SK-N-SH (cell line): ENCODE measurements around the gene ZNF202. TPM values are rescaled to one million over a fixed set of nuclear protein-coding genes. Genes with fewer than 3 reads are reported as not detected.

Experiments used
- CTCF ChIA-PET: fragments of 300-600, 350-600 bp; formaldehyde crosslinking; extraction: SDS; loops from one replicate; lab custom pipeline; 2021; lab: Yijun Ruan, JAX
- POLR2A ChIA-PET: fragments of 350-600 bp; sonication (Branson Sonifier 250); formaldehyde crosslinking; extraction: SDS; loops from one replicate; lab custom pipeline; 2020; ENCODE audit warnings: antibody characterized with exemption, inconsistent platforms; lab: Yijun Ruan, JAX
- DNase-seq: peaks from one replicate; pipeline ENCODE4 v3.0.0; 2012
- H2AFZ ChIP-seq: fragments of 200-600 bp; sonication (generic); 2 replicates; pipeline ENCODE4 v1.8.1; 2016; ENCODE audit warnings: antibody characterized with exemption, mild to moderate bottlenecking, low read depth
- H3F3A ChIP-seq: fragments of 200-600 bp; sonication (generic); replicated peaks from 2 replicates; pipeline ENCODE3; 2016; ENCODE audit warnings: antibody characterized with exemption, mild to moderate bottlenecking; ENCODE audit not compliant: insufficient read depth
- H3K27ac ChIP-seq, 2 experiments: fragments of 200-500 bp in 1 of 2; fragments of 200-600 bp in 1 of 2; sonication (Bioruptor generic) in 1 of 2; sonication (generic), shearing (Covaris generic) in 1 of 2; 2 replicates each; pipeline versions ENCODE4 v1.5.1 to v1.6.1; 2014 to 2016; ENCODE audit warnings: low read depth in 2 of 2, inconsistent platforms in 1 of 2, low read length in 1 of 2, mild to moderate bottlenecking in 1 of 2, mixed read lengths in 1 of 2
- H3K27me3 ChIP-seq: fragments of 200-600 bp; sonication (generic), shearing (Covaris generic); 2 replicates; pipeline ENCODE4 v1.6.1; 2016; ENCODE audit warnings: mixed run types; ENCODE audit not compliant: insufficient read depth
- H3K36me3 ChIP-seq, 2 experiments: fragments of 200-500 bp in 1 of 2; fragments of 200-600 bp in 1 of 2; sonication (Bioruptor generic) in 1 of 2; sonication (generic) in 1 of 2; replicated peaks in 1 of 2; 2 replicates each; pipeline versions ENCODE3 to v1.5.1; 2014 to 2016; ENCODE audit warnings: low read length in 1 of 2, mild to moderate bottlenecking in 1 of 2; ENCODE audit not compliant: insufficient read depth in 2 of 2, control insufficient read depth in 1 of 2
- H3K4me1 ChIP-seq, 2 experiments: fragments of 200-500 bp in 1 of 2; fragments of 200-600 bp in 1 of 2; sonication (Bioruptor generic) in 1 of 2; sonication (generic), shearing (Covaris generic) in 1 of 2; 2 replicates each; pipeline versions ENCODE4 v1.5.1 to v1.6.1; 2014 to 2016; ENCODE audit warnings: low read depth in 1 of 2, low read length in 1 of 2, mixed run types in 1 of 2; ENCODE audit not compliant: insufficient read depth in 2 of 2, control insufficient read depth in 1 of 2
- H3K4me2 ChIP-seq: fragments of 200-600 bp; sonication (generic), shearing (Covaris generic); 2 replicates; pipeline ENCODE4 v1.6.1; 2017; ENCODE audit warnings: mixed run types
- H3K4me3 ChIP-seq, 2 experiments: fragments of 200-500 bp in 1 of 2; fragments of 200-600 bp in 1 of 2; sonication (Bioruptor generic) in 1 of 2; sonication (generic), shearing (Covaris generic) in 1 of 2; 2 replicates each; pipeline versions ENCODE4 v1.5.1 to v1.8.1; 2014 to 2016; ENCODE audit warnings: low read depth in 2 of 2, inconsistent platforms in 1 of 2, low read length in 1 of 2, mild to moderate bottlenecking in 1 of 2, mixed read lengths in 1 of 2, moderate library complexity in 1 of 2
- H3K79me2 ChIP-seq: fragments of 200-600 bp; sonication (generic); 2 replicates; pipeline ENCODE4 v1.8.1; 2017; ENCODE audit warnings: mild to moderate bottlenecking; ENCODE audit not compliant: insufficient read depth
- H3K9ac ChIP-seq: fragments of 200-600 bp; sonication (generic); 2 replicates; pipeline ENCODE4 v1.6.1; 2017; ENCODE audit warnings: mixed run types
- H3K9me2 ChIP-seq: fragments of 200-600 bp; sonication (generic); 2 replicates; pipeline ENCODE4 v1.6.1; 2017; ENCODE audit warnings: mixed run types
- H3K9me3 ChIP-seq: fragments of 200-600 bp; sonication (generic); 2 replicates; pipeline ENCODE4 v1.6.1; 2017; ENCODE audit warnings: mixed run types, mild to moderate bottlenecking, moderate library complexity
- H4K20me1 ChIP-seq: fragments of 200-600 bp; sonication (generic); 2 replicates; pipeline ENCODE4 v1.6.1; 2017; ENCODE audit warnings: mild to moderate bottlenecking, mixed run types; ENCODE audit not compliant: insufficient read depth
- CHD2 ChIP-seq: fragments of 150-350 bp; IDR thresholded peaks from 2 replicates; pipeline ENCODE4 v1.6.1; 2018; ENCODE audit warnings: low read length; ENCODE audit not compliant: partially characterized antibody
- EP300 ChIP-seq, 2 experiments: IDR thresholded peaks; 2 replicates each; pipeline versions ENCODE4 v1.4.0 to v1.6.1; 2012; ENCODE audit warnings: borderline replicate concordance in 1 of 2, low read depth in 1 of 2, low read length in 1 of 2
- EZH2phosphoT487 ChIP-seq: fragments of 200-600 bp; sonication (generic); IDR thresholded peaks from 2 replicates; pipeline ENCODE4 v1.6.1; 2017; ENCODE audit warnings: low read depth, mixed run types, mild to moderate bottlenecking, antibody characterized with exemption, moderate library complexity, borderline replicate concordance
- FOXJ3 ChIP-seq: sonication (generic); formaldehyde crosslinking; IDR thresholded peaks from 2 replicates; pipeline ENCODE4 v1.5.1; 2020; ENCODE audit warnings: mild to moderate bottlenecking, missing genetic modification reagents
- FOXM1 ChIP-seq: IDR thresholded peaks from 2 replicates; pipeline ENCODE4 v1.4.0; 2012; ENCODE audit warnings: low read depth, mild to moderate bottlenecking
- MXI1 ChIP-seq: IDR thresholded peaks from 2 replicates; pipeline ENCODE4 v1.6.1; 2012; ENCODE audit warnings: mild to moderate bottlenecking, low read depth, low read length, improper control_type of control experiment
- POLR2AphosphoS5 ChIP-seq: IDR thresholded peaks from 2 replicates; pipeline ENCODE4 v1.6.1; 2012; ENCODE audit warnings: low read depth, low read length
- RAD21 ChIP-seq: IDR thresholded peaks from 2 replicates; pipeline ENCODE4 v1.6.1; 2012; ENCODE audit warnings: mild to moderate bottlenecking, low read length
- RXRA ChIP-seq: IDR thresholded peaks from 2 replicates; pipeline ENCODE4 v1.4.0; 2012; ENCODE audit warnings: low read depth, mild to moderate bottlenecking, borderline replicate concordance
- SMC3 ChIP-seq: IDR thresholded peaks from 2 replicates; pipeline ENCODE4 v1.6.1; 2012; ENCODE audit warnings: low read depth, low read length, improper control_type of control experiment
- TAF1 ChIP-seq: IDR thresholded peaks from 2 replicates; pipeline ENCODE4 v1.6.1; 2012; ENCODE audit warnings: low read depth, mild to moderate bottlenecking, low read length, moderate library complexity, borderline replicate concordance
- WGBS: methylation state at CpG from one replicate; pipeline ENCODE4 v1.1.6; 2017; ENCODE audit warnings: low lambda C conversion rate; 5-methylcytosine and 5-hydroxymethylcytosine counted together
- polyA plus RNA-seq, 3 experiments: library from polyadenylated mRNA; depleted of rRNA; stranded (reverse); fragments of >200 nt; gene quantifications; 2 replicates each; pipeline ENCODE4 v1.2.3, GENCODE V29; 2012
- TF ChIP-seq, protein P1 (sequence below): IDR thresholded peaks from 2 replicates; pipeline ENCODE4 v1.4.0; 2012; ENCODE audit warnings: low read depth, borderline replicate concordance
- TF ChIP-seq, protein P2 (sequence below): fragments of 150-350 bp; IDR thresholded peaks from 2 replicates; pipeline ENCODE4 v1.6.1; 2016; ENCODE audit warnings: mild to moderate bottlenecking, low read depth, low read length
- TF ChIP-seq, protein P3 (sequence below): IDR thresholded peaks from 2 replicates; pipeline ENCODE4 v1.4.0; 2012; ENCODE audit warnings: low read depth
- TF ChIP-seq, protein P4 (sequence below): fragments of 150-350 bp; IDR thresholded peaks from 2 replicates; pipeline ENCODE4 v1.6.1; 2017; ENCODE audit warnings: antibody characterized with exemption, low read length, low read depth, borderline replicate concordance
- TF ChIP-seq, protein P5 (sequence below): IDR thresholded peaks from 2 replicates; pipeline ENCODE4 v1.4.0; 2012; ENCODE audit warnings: low read depth, borderline replicate concordance
- TF ChIP-seq, protein P6 (sequence below): IDR thresholded peaks from 2 replicates; pipeline ENCODE4 v1.6.1; 2012; ENCODE audit warnings: mild to moderate bottlenecking, low read depth, low read length, moderate library complexity

Gene ZNF202
- polyA plus RNA-seq, 1 of the 3 experiments (the other 2 are of a cell fraction), result 11.3 TPM

DNA sequence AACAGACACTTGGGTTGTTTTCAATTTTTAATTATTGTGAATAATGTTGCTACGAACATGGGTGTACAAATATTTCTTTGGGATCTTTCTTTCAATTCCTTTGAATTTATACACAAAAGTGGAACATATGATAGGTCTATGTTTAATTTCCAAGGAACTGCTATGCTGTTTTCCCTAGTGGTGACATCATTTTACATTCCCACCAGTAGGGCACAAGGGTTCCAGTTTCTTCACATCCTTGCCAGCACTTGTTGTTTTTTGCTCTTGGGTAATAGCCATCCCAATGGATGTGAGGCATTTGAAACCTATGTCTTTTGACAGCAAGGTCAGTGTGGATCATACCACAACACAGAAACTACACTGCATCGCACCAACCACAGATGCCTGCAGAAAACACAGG lies 45.3 kb downstream of the ZNF202 start:
- Histone ChIP-seq H3K9me3 (no peaks in the 10 kb centered on the region), H4K20me1 (no peaks in the 10 kb centered on the region), H3K9ac (no peak overlapping the region), H3F3A (no peaks in the 10 kb centered on the region), H2AFZ (no peak overlapping the region), H3K4me1 (no peaks in the 10 kb centered on the region), H3K4me2 (no peak overlapping the region), H3K9me2 (no peaks in the 10 kb centered on the region), H3K27ac (no peak overlapping the region), H3K27me3 (no peaks in the 10 kb centered on the region; the same call in 1 of the 2 replicates), H3K36me3 (no peaks in the 10 kb centered on the region), H3K79me2 (no peaks in the 10 kb centered on the region), H3K4me3 (no peak overlapping the region)
- CTCF ChIA-PET, result interaction anchor here (1.6 kb wide), 1 partner anchor 12 kb away, joined by 5 read pairs; no protein-coding TSS in a partner anchor
- 24% methylated on average over 1 of the region's 2 CpGs for WGBS
- POLR2A ChIA-PET, result no interaction called here
- TF ChIP-seq FOXM1, result no peak
- no peak for TF ChIP-seq MXI1
- no peak for TF ChIP-seq CHD2
- TF ChIP-seq, protein P1, sequence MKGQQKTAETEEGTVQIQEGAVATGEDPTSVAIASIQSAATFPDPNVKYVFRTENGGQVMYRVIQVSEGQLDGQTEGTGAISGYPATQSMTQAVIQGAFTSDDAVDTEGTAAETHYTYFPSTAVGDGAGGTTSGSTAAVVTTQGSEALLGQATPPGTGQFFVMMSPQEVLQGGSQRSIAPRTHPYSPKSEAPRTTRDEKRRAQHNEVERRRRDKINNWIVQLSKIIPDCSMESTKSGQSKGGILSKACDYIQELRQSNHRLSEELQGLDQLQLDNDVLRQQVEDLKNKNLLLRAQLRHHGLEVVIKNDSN, result no peak
- TF ChIP-seq, protein P2, sequence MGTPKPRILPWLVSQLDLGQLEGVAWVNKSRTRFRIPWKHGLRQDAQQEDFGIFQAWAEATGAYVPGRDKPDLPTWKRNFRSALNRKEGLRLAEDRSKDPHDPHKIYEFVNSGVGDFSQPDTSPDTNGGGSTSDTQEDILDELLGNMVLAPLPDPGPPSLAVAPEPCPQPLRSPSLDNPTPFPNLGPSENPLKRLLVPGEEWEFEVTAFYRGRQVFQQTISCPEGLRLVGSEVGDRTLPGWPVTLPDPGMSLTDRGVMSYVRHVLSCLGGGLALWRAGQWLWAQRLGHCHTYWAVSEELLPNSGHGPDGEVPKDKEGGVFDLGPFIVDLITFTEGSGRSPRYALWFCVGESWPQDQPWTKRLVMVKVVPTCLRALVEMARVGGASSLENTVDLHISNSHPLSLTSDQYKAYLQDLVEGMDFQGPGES, result no peak
- no peak for TF ChIP-seq SMC3
- no peak for TF ChIP-seq TAF1
- no peak for TF ChIP-seq RAD21
- no peak for TF ChIP-seq EZH2phosphoT487
- TF ChIP-seq, protein P3, sequence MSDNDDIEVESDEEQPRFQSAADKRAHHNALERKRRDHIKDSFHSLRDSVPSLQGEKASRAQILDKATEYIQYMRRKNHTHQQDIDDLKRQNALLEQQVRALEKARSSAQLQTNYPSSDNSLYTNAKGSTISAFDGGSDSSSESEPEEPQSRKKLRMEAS, result no peak
- TF ChIP-seq, protein P4, sequence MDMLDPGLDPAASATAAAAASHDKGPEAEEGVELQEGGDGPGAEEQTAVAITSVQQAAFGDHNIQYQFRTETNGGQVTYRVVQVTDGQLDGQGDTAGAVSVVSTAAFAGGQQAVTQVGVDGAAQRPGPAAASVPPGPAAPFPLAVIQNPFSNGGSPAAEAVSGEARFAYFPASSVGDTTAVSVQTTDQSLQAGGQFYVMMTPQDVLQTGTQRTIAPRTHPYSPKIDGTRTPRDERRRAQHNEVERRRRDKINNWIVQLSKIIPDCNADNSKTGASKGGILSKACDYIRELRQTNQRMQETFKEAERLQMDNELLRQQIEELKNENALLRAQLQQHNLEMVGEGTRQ, result no peak
- TF ChIP-seq POLR2AphosphoS5, result no peak
- no peak for TF ChIP-seq RXRA
- TF ChIP-seq EP300 (IDR thresholded peaks at IDR 0.05; ENCODE audit: borderline replicate concordance in 1 of 2, low read depth in 1 of 2, low read length in 1 of 2), result no peak
- DNase-seq, result no peak

DNA sequence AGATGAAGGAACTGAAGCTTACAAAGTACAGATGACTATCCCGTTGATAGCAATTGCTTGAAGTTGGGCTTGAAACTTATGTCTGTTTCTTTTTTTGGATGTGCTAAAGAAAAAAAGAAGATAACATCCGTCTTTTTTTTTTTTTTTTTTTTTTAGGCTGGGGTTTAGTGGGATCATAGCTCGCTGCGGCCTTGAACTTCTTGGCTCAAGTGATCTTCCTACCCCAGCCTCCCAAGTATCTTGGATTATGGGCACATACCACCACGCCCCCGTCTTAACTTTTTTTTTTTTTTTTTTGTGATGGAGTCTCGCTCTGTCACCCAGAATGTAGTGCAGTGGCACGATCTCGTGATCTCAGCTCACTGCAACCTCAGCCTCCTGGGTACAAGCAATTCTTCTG lies 46.2 kb downstream of the ZNF202 start:
- POLR2A ChIA-PET, result no interaction called here
- Histone ChIP-seq H3K79me2 (no peaks in the 10 kb centered on the region), H3K4me2 (no peak overlapping the region), H3K9ac (no peak overlapping the region), H3K9me3 (no peaks in the 10 kb centered on the region), H3K27ac (no peak overlapping the region), H2AFZ (no peak overlapping the region), H3K4me1 (no peaks in the 10 kb centered on the region), H3K4me3 (no peak overlapping the region), H3K9me2 (no peaks in the 10 kb centered on the region), H3K36me3 (no peaks in the 10 kb centered on the region), H3F3A (no peaks in the 10 kb centered on the region), H4K20me1 (no peaks in the 10 kb centered on the region), H3K27me3 (no peaks in the 10 kb centered on the region; the same call in 1 of the 2 replicates)
- CTCF ChIA-PET, result interaction anchor here (0.8 to 1.6 kb wide), 2 partner anchors 13 to 42 kb away, joined by 5 read pairs; no protein-coding TSS in a partner anchor
- 67% methylated on average over 9 of the region's 9 CpGs for WGBS
- DNase-seq, result no peak
- TF ChIP-seq, protein P1, result no peak
- TF ChIP-seq, protein P5, sequence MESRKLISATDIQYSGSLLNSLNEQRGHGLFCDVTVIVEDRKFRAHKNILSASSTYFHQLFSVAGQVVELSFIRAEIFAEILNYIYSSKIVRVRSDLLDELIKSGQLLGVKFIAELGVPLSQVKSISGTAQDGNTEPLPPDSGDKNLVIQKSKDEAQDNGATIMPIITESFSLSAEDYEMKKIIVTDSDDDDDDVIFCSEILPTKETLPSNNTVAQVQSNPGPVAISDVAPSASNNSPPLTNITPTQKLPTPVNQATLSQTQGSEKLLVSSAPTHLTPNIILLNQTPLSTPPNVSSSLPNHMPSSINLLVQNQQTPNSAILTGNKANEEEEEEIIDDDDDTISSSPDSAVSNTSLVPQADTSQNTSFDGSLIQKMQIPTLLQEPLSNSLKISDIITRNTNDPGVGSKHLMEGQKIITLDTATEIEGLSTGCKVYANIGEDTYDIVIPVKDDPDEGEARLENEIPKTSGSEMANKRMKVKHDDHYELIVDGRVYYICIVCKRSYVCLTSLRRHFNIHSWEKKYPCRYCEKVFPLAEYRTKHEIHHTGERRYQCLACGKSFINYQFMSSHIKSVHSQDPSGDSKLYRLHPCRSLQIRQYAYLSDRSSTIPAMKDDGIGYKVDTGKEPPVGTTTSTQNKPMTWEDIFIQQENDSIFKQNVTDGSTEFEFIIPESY, result no peak
- TF ChIP-seq, protein P6, sequence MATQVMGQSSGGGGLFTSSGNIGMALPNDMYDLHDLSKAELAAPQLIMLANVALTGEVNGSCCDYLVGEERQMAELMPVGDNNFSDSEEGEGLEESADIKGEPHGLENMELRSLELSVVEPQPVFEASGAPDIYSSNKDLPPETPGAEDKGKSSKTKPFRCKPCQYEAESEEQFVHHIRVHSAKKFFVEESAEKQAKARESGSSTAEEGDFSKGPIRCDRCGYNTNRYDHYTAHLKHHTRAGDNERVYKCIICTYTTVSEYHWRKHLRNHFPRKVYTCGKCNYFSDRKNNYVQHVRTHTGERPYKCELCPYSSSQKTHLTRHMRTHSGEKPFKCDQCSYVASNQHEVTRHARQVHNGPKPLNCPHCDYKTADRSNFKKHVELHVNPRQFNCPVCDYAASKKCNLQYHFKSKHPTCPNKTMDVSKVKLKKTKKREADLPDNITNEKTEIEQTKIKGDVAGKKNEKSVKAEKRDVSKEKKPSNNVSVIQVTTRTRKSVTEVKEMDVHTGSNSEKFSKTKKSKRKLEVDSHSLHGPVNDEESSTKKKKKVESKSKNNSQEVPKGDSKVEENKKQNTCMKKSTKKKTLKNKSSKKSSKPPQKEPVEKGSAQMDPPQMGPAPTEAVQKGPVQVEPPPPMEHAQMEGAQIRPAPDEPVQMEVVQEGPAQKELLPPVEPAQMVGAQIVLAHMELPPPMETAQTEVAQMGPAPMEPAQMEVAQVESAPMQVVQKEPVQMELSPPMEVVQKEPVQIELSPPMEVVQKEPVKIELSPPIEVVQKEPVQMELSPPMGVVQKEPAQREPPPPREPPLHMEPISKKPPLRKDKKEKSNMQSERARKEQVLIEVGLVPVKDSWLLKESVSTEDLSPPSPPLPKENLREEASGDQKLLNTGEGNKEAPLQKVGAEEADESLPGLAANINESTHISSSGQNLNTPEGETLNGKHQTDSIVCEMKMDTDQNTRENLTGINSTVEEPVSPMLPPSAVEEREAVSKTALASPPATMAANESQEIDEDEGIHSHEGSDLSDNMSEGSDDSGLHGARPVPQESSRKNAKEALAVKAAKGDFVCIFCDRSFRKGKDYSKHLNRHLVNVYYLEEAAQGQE, result no peak
- TF ChIP-seq FOXJ3, result no peak
